SK-N-SH treated with all-trans-retinoic acid at 6 μM for 48 hours (cell line): ENCODE data around the gene FHOD3.

Experiments used
- ARNTL ChIP-seq: fragments of 450-650 bp; formaldehyde crosslinking; IDR thresholded peaks from 2 replicates; pipeline ENCODE4 v1.5.0; 2020; ENCODE audit warnings: low read depth, mild to moderate bottlenecking, moderate library complexity, borderline replicate concordance
- GLIS3 ChIP-seq: fragments of 250-450 bp; sonication (Bioruptor Pico); IDR thresholded peaks from 2 replicates; pipeline ENCODE4 v1.5.0; 2020; ENCODE audit warnings: mild to moderate bottlenecking, moderate library complexity
- PATZ1 ChIP-seq: fragments of 250-450 bp; sonication (Bioruptor Pico); IDR thresholded peaks from 2 replicates; pipeline ENCODE4 v1.8.0; 2020; ENCODE audit warnings: mild to moderate bottlenecking, moderate library complexity, borderline replicate concordance
- PPARA ChIP-seq: fragments of 250-450 bp; sonication (Bioruptor Pico); IDR thresholded peaks from 2 replicates; pipeline ENCODE4 v1.5.0; 2020; ENCODE audit warnings: mild to moderate bottlenecking, borderline replicate concordance
- RARB ChIP-seq: fragments of 250-450 bp; sonication (Bioruptor Pico); IDR thresholded peaks from 2 replicates; pipeline ENCODE4 v1.8.0; 2021; ENCODE audit warnings: mild to moderate bottlenecking, moderate library complexity
- SNAI2 ChIP-seq: fragments of 250-450 bp; sonication (Bioruptor Pico); IDR thresholded peaks from 2 replicates; pipeline ENCODE4 v1.5.0; 2020; ENCODE audit warnings: mild to moderate bottlenecking, moderate library complexity
- TOX ChIP-seq: fragments of 250-450 bp; sonication (Bioruptor Pico); IDR thresholded peaks from 2 replicates; pipeline ENCODE4 v1.8.0; 2021; ENCODE audit warnings: mild to moderate bottlenecking, moderate library complexity, borderline replicate concordance

- TF ChIP-seq PATZ1 (CRISPR knock-in tag) = no peak
- TF ChIP-seq GLIS3 (CRISPR knock-in tag) = no peak
- TF ChIP-seq RARB (CRISPR knock-in tag) = no peak
- TF ChIP-seq ARNTL (CRISPR knock-in tag) = no peak
- TF ChIP-seq SNAI2 (CRISPR knock-in tag) = no peak
- TF ChIP-seq TOX = no peak
- TF ChIP-seq PPARA (CRISPR knock-in tag) = no peak
Measured at GRCh38 chr18:36360256-36360909, 62.9 kb downstream of the FHOD3 start.
